ENCODE results near the gene MYO1F.
"Not testable (repeated sequence)": the region's sequence is repeated elsewhere in the genome, so short reads cannot be mapped to it uniquely, and the experiment has no call there.

Gene MYO1F

GRCh38 chr19:8577247-8577646 lies at the start of gene MYO1F:
TSS of gene MYO1F (minus strand) at chr19:8577442. CDS start at chr19:8577309, 133 bp downstream.
- no peak for DNase-seq (ENCODE audit: low spot score)

- no peak for DNase-seq (ENCODE audit: low spot score)
Measured at GRCh38 chr19:8626842-8627241, 49.6 kb upstream of the MYO1F start.

GRCh38 chr19:8622886-8623285 lies 45.6 kb upstream of the MYO1F start:
- peak; percentile 21 for DNase-seq (ENCODE audit: low spot score)

DNA sequence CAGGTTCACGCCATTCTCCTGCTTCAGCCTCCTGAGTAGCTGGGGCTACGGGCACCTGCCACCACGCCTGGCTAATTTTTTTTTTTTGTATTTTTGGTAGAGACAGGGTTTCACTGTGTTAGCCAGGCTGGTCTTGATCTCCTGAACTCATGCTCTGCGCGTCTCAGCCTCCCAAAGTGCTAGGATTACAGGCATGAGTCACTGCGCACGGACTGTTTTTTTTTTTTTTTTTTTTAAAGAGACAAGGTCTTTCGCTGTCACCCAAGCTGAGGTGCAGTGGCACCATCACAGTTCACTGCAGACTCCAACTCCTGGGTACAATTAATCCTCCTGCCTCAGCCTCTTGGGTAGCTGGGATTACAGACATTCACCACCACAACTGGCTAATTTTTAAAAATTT lies 41.5 kb upstream of the MYO1F start:
- peak; percentile 53 for DNase-seq (ENCODE audit: low spot score)

DNA sequence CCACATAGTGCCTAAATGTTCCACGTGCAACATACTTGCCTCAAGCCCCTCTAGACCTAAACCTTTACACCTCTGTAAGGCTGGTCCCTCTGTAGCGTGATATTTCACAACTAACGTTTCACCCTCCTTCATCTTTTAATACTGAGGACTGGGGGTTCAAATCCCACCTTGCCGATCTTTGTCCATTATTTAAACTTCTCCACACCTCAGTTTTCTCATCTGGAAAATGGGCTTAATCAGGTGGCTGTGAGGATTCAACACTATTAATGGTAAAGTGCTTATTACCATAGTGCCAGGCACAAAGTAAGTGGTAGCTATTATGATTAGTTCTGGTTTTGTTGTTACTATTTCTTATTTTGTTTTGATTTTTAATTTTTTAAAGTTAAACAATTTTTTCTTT lies 40.7 kb upstream of the MYO1F start:
- no peak for DNase-seq (ENCODE audit: low spot score)

- not testable (repeated sequence) for DNase-seq (ENCODE audit: low spot score)
Measured at GRCh38 chr19:8617325-8617724, 40.1 kb upstream of the MYO1F start.

DNA sequence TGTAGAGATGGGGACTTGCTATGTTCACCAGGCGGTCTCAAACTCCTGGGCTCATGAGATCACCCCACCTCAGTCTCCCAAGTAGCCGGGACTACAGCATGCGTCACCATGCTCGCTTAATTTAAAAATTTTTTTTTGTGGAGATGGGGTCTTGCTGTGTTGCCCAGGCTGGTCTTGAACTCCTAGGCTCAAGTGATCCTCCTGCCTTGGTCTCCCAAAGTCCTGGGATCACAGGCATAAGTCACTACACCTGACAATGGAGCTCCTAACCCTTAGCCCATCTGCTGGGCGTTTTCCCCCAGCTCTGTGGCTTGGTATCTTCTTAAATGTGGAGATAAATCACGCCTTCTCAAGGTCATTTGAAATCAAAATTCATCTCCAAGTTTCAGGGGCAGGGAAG lies 39.6 kb upstream of the MYO1F start:
- no peak for DNase-seq (ENCODE audit: low spot score)

- peak; percentile 65 for DNase-seq (ENCODE audit: low spot score)
Measured at GRCh38 chr19:8615813-8616596, 38.8 kb upstream of the MYO1F start.

GRCh38 chr19:8615024-8615423 lies 37.8 kb upstream of the MYO1F start:
- DNase-seq (ENCODE audit: low spot score) = peak; percentile 35

GRCh38 chr19:8614455-8614854 lies 37.2 kb upstream of the MYO1F start:
- DNase-seq (ENCODE audit: low spot score) = no peak

DNA sequence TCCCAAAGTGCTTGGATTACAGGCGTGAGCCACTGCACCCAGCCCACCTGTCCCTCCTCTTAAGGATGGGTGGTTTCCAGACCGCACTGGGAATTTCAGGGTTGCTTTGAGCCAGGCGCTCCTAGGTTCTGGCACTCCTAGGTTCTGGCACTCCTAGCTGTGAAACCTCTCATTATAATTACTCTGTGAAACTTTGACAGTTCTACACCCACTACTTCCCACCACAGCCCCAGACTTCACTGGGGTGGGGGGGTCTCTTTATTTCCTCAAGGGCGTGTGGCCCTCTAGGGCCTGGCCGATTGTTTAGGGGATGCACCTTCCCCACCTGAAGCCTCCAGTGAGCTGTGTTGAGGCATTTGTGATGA lies 35.5 kb upstream of the MYO1F start:
- DNase-seq (ENCODE audit: low spot score) = no peak

DNA sequence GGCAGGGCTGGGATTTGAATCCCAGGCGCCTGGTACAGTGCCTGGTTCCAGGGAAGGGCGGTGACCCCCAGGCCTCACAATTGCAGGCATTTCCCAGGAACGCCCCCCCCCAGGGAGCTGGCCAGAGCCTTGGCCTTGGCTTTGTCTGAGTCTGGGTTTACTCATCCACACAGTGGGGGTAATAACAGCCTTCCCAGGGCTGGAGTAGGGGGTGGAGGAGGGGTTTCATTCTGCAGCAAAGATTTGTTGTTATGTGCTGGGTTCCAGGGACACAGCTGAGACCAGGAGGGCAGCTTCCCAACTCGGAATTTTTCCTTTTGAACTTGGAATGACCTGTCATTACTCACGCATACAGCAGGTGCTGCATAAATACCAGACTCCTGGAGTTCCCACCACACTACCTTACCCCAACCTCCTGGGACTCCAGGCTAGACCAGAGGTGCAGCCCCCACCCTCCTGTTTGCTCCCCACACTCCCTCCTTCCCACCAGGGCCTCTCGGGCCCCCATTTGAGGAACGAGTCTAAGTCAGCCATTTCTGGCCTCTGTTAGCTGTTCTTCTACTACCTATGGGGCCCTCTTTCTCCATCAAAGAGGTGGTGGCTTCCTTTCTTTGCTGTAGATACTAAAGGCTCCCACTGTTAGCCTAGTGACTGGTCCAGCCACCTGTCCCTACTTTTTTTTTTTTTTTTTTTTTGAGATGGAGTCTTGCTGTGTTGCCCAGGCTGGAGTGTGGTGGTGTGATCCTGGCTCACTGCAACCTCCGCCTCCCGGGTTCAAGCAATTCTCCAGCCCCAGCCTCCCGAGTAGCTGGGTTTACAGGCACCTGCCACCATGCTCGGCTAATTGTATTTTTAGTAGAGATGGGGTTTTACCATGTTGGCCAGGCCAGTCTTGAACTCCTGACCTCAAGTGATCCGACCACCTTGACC lies 34.9 kb upstream of the MYO1F start:
- DNase-seq (ENCODE audit: low spot score) = no peak

DNA sequence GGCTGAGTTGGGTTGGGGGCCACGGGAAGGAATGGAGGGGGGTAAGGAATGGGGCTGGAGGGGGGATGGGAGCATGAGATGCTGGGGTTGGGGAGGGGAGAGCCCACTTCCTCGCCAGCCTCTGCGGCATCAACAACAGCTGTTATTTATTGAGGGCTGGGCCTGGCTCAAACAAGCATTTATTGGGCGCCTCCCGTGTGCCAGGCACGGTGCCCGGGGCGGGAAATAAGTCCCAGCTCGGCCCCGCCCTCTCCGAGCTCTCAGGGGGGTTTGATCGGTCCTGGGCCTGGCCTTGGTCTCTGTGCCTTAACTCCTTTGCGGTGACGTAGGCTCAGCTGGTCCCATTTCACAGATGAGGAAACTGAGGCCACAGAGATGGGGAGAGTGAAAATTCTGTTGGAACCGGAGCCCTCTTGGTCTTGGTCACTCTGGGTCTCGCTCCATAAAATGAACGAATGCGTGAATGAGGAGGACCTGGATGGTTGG lies 34.2 kb upstream of the MYO1F start:
- DNase-seq (ENCODE audit: low spot score) = no peak

DNA sequence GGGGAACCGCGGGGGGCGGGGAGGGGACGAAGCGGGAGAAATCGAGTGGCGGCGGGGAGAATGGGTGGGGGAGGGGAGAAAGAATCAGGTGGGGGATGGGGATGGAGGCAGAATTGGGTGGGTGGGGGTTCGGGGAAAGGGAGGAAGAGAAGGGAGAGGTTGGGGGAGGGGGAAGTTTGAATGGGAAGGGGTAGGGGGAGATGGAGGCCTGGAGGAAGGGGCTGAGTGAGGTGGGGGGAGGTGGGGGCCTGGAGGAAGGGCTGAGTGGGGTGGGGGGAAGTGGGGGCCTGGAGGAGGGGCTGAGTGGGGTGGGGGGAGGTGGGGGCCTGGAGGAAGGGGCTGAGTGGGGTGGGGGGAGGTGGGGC lies 33.7 kb upstream of the MYO1F start:
- DNase-seq (ENCODE audit: low spot score) = no peak

- DNase-seq (ENCODE audit: low spot score) = no peak
Measured at GRCh38 chr19:8610041-8610935, 33.0 kb upstream of the MYO1F start, which contains the start of gene ADAMTS10. TSS of gene ADAMTS10 (minus strand) at chr19:8610715. CDS start at chr19:8605710, 5,005 bp downstream.

DNA sequence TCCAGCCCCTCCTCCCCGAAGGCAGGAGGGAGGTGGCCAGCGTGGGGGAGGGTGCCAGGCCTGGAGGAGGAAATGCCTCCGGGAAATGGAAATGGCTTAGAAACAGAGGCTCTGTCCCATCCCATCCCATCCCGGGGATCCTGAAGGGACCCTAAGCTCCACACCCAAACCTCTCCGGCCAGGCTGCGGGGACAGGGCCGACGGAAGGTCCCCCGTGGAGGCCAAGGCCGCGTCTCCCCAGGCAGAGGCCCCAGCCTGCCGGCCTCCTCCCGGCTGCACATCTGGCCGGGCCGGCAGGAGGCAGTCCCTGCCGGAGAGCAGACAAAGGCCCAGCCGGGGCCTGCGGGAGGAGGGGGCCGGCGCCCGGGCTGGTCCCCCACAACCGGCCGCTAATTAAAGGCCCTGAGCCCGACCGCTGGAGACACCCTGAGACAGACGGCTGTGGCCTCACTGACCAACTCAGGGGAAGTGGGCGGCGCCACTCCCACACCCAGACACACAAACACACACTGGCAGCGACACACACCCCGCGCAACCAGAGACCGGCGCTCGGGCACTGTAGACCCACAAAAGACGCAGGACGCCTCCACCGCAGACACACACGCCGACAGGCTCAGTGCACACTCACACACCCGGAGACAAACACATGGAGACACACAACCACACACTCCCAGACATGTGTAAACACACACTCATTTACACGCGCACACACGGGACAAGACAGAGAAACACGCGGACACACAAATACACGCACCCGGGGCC lies 32.2 kb upstream of the MYO1F start:
- DNase-seq (ENCODE audit: low spot score) = no peak

DNA sequence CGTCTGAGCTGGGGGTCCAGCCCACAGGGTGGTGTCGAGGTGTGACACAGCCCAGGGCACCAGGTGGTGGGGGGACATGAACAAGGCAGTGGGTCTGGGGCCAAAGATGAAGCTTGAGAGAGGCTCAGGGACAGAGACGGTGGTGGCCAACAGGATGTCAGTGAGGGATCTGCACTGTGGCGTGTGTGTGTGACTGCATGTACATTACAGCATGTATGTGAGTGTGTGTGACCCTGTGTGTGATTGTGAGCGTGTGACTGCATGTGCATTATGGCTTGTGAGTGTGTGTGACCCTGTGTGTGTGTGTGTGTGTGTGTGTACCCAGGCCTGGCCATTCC lies 31.7 kb upstream of the MYO1F start:
- DNase-seq (ENCODE audit: low spot score) = no peak

- no peak for DNase-seq (ENCODE audit: low spot score)
Measured at GRCh38 chr19:8607386-8607785, 30.1 kb upstream of the MYO1F start.

DNA sequence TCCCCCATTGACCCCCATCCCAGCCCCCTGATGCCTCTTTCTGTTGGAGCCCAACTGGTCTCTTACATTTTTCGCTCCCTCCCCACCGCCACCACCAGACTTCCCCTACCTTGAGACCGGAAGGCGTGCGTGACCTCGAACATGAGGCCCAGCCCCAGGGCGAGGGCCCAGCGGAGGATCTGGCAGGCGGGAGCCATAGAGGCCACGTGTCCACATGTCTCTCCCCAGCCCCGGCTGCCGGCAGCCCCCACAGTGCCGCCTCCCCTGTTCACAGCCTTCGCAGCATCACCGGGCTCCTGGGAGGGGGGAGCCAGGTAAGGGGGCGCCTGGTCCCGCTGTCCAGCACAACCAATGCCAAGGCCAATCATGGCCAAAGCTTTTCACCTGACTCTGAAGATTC lies 28.3 kb upstream of the MYO1F start:
- DNase-seq (ENCODE audit: low spot score) = no peak

- DNase-seq (ENCODE audit: low spot score) = no peak
Measured at GRCh38 chr19:8601796-8602195, 24.6 kb upstream of the MYO1F start.

- DNase-seq (ENCODE audit: low spot score) = no peak
Measured at GRCh38 chr19:8600816-8601215, 23.6 kb upstream of the MYO1F start.
